NT2/D1 (cell line): Measurements from ENCODE around the gene SCAPER.

ENCODE experiments used
- DNase-seq: peaks from one replicate; pipeline ENCODE4 v3.0.0-alpha.2; 2011; ENCODE audit warnings: low read depth, low spot score
- H3K27me3 ChIP-seq: 2 replicates; pipeline ENCODE4 v1.6.0; 2011; ENCODE audit warnings: mild to moderate bottlenecking; ENCODE audit not compliant: insufficient read length, insufficient read depth
- H3K36me3 ChIP-seq: 2 replicates; pipeline ENCODE4 v1.6.1; 2011; ENCODE audit warnings: mild to moderate bottlenecking, low read length, mixed read lengths; ENCODE audit not compliant: insufficient read depth, insufficient read length
- H3K4me1 ChIP-seq: 2 replicates; pipeline ENCODE4 v1.5.1; 2011; ENCODE audit not compliant: insufficient read depth, insufficient read length
- H3K4me3 ChIP-seq: 2 replicates; pipeline ENCODE4 v1.5.1; 2011; ENCODE audit warnings: low read depth; ENCODE audit not compliant: insufficient read length
- H3K9ac ChIP-seq: 2 replicates; pipeline ENCODE4 v1.6.0; 2011; ENCODE audit warnings: low read depth; ENCODE audit not compliant: insufficient read length
- H3K9me3 ChIP-seq: 2 replicates; pipeline ENCODE4 v1.5.1; 2011; ENCODE audit warnings: mild to moderate bottlenecking, low read length; ENCODE audit not compliant: insufficient read depth
- SUZ12 ChIP-seq: IDR thresholded peaks from 2 replicates; pipeline ENCODE4 v1.6.1; 2011; ENCODE audit not compliant: insufficient read length, insufficient read depth; ENCODE audit errors: extremely low read depth
- YY1 ChIP-seq: IDR thresholded peaks from 2 replicates; pipeline ENCODE4 v1.6.1; 2011; ENCODE audit not compliant: insufficient read length, insufficient read depth
- ZNF274 ChIP-seq: IDR thresholded peaks from 2 replicates; pipeline ENCODE4 v1.6.1; 2011; ENCODE audit warnings: mild to moderate bottlenecking, low read depth, low read length

SCAPER gene

DNA sequence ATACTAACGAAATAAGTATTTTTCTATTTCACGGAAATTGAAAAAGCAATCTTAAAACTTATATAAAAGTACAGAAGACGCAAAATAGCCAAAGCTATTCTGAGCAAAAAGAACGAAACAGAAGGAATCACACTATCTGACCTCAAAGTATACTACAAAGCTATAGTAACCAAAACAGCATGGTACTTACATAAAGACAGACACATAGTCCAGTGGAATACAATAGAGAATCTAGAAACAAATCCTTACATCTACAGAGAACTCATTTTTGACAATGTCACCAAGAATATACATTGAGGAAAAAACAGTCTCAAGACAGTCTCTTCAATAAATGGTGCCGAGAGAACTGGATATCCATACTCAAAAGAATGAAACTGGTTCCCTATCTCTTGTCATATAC lies 322.6 kb downstream of the SCAPER start:
- Histone ChIP-seq H3K27me3 (no peaks in the 10 kb centered on the region), H3K4me1 (no peaks in the 10 kb centered on the region), H3K9me3 (peaks cover 5% of the 10 kb centered on the region; the same call in 1 of the 2 replicates), H3K4me3 (no peak overlapping the region), H3K9ac (no peak overlapping the region), H3K36me3 (no peaks in the 10 kb centered on the region)
- TF ChIP-seq YY1: no peak
- DNase-seq: no peak

- TF ChIP-seq SUZ12 (no peak), ZNF274 (no peak), YY1 (no peak)
Measured at GRCh38 chr15:76577879-76578512, 327.1 kb downstream of the SCAPER start.

GRCh38 chr15:76576523-76577279 lies 328.4 kb downstream of the SCAPER start:
- Histone ChIP-seq H3K9me3 (no peaks in the 10 kb centered on the region), H3K4me3 (no peak overlapping the region), H3K36me3 (no peaks in the 10 kb centered on the region), H3K27me3 (no peaks in the 10 kb centered on the region), H3K9ac (no peak overlapping the region), H3K4me1 (no peaks in the 10 kb centered on the region)
- TF ChIP-seq SUZ12 (no peak), ZNF274 (no peak), YY1 (no peak)
- DNase-seq: no peak

More at GRCh38 chr15:76577879-76578512, 327.1 kb downstream of the SCAPER start:
- Histone ChIP-seq H3K9ac (no peak overlapping the region), H3K36me3 (no peaks in the 10 kb centered on the region), H3K4me3 (no peak overlapping the region), H3K9me3 (peaks cover 5% of the 10 kb centered on the region; the same call in 1 of the 2 replicates), H3K4me1 (no peaks in the 10 kb centered on the region), H3K27me3 (no peaks in the 10 kb centered on the region)
- DNase-seq: no peak

- H3K4me3 ChIP-seq: no peak overlapping the region
- no peak for DNase-seq
- H3K4me1 ChIP-seq: no peaks in the 10 kb centered on the region
- H3K27me3 ChIP-seq: no peaks in the 10 kb centered on the region
- H3K9ac ChIP-seq: no peak overlapping the region
- TF ChIP-seq YY1: no peak
- TF ChIP-seq SUZ12: no peak
- no peak for TF ChIP-seq ZNF274
- no peaks in the 10 kb centered on the region for H3K9me3 ChIP-seq
- no peaks in the 10 kb centered on the region for H3K36me3 ChIP-seq
Measured at GRCh38 chr15:76575679-76576078, 329.5 kb downstream of the SCAPER start.

GRCh38 chr15:76575274-76575673 lies 329.9 kb downstream of the SCAPER start:
- no peak overlapping the region for H3K4me3 ChIP-seq
- H3K4me1 ChIP-seq: no peaks in the 10 kb centered on the region
- TF ChIP-seq ZNF274 (no peak), YY1 (no peak), SUZ12 (no peak)
- H3K9me3 ChIP-seq: no peaks in the 10 kb centered on the region
- no peak overlapping the region for H3K9ac ChIP-seq
- H3K27me3 ChIP-seq: no peaks in the 10 kb centered on the region
- DNase-seq: no peak
- no peaks in the 10 kb centered on the region for H3K36me3 ChIP-seq

- Histone ChIP-seq H3K9me3 (no peaks in the 10 kb centered on the region), H3K9ac (no peak overlapping the region), H3K36me3 (no peaks in the 10 kb centered on the region), H3K4me3 (no peak overlapping the region), H3K4me1 (no peaks in the 10 kb centered on the region), H3K27me3 (no peaks in the 10 kb centered on the region)
- no peak for TF ChIP-seq YY1
- TF ChIP-seq ZNF274: no peak
- no peak for TF ChIP-seq SUZ12
- no peak for DNase-seq
Measured at GRCh38 chr15:76572983-76573314, 332.2 kb downstream of the SCAPER start.

DNA sequence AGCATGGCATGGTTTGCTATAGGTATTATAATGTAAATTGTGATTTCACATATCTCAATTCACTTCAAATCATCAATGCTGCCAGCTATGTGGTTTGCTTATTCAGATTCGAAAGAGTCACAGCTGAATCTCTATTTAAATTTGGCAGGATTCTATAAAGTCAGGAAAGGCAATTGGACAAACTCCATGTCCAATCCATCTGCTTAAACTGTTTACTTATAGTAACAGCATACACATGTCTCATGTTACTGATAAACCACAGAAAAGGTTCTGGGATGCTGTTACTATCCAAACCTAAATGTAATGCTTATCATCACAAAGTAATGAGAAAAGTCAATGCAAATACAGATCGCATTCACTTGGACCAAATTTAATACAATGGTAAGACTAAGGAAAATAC lies 338.9 kb downstream of the SCAPER start:
- H3K4me3 ChIP-seq: no peak overlapping the region
- no peak overlapping the region for H3K9ac ChIP-seq
- DNase-seq: no peak
- no peaks in the 10 kb centered on the region for H3K27me3 ChIP-seq
- no peaks in the 10 kb centered on the region for H3K36me3 ChIP-seq
- TF ChIP-seq YY1 (no peak), SUZ12 (no peak), ZNF274 (no peak)
- no peaks in the 10 kb centered on the region for H3K9me3 ChIP-seq
- H3K4me1 ChIP-seq: no peaks in the 10 kb centered on the region
